ENCODE results near the gene EPOP. TPM values are rescaled to one million over a fixed set of nuclear protein-coding genes. Genes with fewer than 3 reads are reported as not detected.

Gene EPOP
- polyA plus RNA-seq, 4 donors, result 1.3 to 1.7 (median 1.5) TPM

DNA sequence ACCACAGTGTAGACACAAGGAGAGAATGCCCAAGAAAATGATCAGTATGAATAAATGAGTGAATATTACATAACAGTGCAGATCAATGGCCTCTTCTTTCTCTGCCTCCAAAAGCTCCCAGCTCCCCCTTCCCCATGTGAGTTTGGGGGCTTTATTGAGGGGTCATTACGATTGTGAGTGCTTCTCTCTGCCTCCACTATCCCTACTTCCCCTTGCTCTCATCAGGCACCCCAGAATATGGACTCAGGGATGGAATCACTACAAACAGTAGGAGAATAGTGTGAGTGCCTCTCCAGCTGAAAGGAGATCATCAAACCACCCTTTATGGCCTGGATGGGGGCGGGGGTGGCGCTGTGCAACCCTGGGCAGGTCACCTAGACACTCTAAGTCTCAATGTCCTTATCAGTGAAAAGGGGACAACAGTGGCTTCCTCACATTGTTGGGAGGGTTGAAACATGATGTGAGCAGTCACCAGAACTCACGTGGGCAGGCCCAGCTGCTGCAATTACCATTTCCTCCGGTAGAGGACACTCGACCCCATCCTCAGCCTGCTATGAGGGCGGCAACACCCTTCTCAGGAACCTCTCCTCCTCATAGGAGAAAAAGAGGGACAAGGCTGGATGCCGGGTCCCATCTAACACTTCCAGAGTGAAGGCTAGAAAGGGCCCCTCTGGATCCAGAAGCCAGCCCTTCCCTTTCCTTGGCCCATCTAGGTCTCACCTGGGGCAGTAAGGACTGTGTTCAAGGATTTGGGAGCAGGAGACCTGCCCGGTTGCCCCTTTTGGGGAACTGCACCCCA lies 2.1 kb upstream of the EPOP start:
- peak in 2 of 4 donors; percentile 71 to 82 for DNase-seq (ENCODE audit: low read depth in 4 of 4, low spot score in 2 of 4)

- no peak for DNase-seq (ENCODE audit: low read depth in 4 of 4, low spot score in 2 of 4)
Observed at GRCh38 chr17:38674014-38674748, 576 bp downstream of the EPOP start.

GRCh38 chr17:38673707-38674013 lies 1.1 kb downstream of the EPOP start:
- no peak for DNase-seq (ENCODE audit: low read depth in 4 of 4, low spot score in 2 of 4)

DNA sequence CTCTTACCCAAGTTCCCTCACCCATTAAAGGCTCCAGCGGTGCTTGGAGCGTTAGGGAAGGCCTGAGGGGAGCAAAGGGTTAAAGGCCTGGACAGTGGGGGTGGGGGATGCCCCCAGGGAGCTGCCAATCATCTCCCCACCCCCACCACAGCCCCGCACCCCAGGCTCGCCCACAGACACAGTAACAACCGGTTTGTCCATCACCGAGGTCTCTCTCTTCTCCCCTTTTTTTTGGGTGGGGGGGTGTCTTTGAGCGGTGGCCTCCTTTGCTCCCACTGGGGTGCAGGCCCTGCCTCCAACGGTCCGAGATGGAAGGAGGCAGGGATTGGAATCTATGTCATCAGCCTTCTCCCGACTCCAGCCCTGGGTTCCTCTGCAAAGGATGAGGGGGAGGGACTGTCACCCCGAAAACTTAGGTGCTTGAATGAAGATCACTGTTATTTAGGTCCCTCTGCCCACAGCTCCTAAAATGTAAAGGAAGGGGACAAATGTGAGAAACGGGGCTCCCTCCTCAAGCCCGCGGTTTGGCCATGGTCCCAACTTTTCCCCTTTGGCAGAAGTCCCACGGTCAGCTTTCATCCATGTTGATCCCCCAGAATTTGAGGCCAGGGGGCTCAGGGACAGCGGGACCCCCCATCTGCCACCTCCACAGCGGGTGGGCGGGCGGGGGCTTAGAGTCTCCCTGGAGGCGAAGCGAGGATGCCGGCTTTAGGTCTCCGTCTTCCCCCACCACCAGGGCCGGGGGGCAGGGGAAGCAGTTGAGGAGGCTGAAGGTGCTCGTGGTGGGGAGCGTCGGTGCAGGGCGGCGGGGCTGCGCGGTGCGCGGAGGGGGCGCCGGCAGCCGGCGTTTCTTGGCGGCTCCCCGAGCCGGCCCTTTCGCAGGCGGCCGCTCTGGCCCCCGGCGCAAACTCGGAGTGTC lies 1.7 kb downstream of the EPOP start:
- no peak for DNase-seq (ENCODE audit: low read depth in 4 of 4, low spot score in 2 of 4)

DNA sequence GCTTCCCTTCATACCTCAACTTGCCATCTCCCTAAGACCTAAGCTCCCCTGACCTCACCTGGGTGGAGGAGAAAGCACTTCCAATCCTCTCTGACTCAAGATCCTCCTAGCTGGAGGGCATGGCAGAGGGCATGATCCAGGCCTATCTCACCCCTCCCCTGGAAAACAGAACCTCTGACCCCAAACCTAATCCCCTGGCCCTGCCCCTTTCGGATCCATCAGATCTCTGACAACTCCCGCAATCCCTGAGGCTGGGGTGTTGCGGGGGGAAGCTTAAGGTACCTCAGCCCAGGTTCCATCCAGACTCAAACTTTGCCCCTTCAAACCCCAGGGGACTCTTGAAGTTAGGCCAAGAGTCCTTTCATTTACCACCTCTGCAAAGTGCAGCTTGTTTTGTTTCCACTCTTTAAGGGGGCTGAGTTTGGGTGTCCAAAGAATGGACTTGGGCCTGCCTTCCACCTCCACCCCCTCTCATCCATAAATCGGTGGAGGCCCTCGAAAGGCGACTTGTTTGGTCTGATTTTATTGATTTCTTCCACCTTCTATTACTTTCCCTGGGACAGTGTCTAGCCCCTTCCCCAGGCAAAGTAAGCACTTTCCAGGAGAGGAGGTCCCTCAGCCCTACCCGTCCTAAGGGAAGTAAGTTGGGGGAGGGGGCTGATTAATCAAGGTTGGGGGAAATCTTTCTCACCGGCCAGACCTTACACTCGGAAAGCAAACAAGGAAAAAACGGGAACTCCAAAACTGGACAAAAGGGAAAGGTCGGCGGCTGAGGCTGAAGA lies 2.6 kb downstream of the EPOP start:
- no peak for DNase-seq (ENCODE audit: low read depth in 4 of 4, low spot score in 2 of 4)

- DNase-seq (ENCODE audit: low read depth in 4 of 4, low spot score in 2 of 4), result no peak
Observed at GRCh38 chr17:38669520-38669919, 5.2 kb downstream of the EPOP start.

DNA sequence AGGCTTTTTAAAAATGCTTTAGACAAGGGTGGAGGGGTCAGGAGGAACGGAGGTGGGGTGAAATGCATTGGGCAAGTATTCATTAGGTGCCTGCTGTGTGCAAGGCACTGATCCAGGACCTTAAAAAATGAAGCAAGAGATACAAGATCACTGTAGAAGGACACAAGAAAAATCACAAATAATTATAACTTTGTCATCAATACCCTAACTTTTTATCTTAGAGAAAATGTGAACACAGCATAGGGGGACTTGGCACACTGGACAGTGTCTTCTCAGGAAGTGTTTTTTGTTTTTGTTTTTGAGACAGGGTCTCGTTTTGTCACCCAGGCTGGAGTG lies 7.0 kb downstream of the EPOP start:
- DNase-seq (ENCODE audit: low read depth in 4 of 4, low spot score in 2 of 4), result no peak

- DNase-seq (ENCODE audit: low read depth in 4 of 4, low spot score in 2 of 4), result no peak
Observed at GRCh38 chr17:38667099-38667786, 7.5 kb downstream of the EPOP start.

DNA sequence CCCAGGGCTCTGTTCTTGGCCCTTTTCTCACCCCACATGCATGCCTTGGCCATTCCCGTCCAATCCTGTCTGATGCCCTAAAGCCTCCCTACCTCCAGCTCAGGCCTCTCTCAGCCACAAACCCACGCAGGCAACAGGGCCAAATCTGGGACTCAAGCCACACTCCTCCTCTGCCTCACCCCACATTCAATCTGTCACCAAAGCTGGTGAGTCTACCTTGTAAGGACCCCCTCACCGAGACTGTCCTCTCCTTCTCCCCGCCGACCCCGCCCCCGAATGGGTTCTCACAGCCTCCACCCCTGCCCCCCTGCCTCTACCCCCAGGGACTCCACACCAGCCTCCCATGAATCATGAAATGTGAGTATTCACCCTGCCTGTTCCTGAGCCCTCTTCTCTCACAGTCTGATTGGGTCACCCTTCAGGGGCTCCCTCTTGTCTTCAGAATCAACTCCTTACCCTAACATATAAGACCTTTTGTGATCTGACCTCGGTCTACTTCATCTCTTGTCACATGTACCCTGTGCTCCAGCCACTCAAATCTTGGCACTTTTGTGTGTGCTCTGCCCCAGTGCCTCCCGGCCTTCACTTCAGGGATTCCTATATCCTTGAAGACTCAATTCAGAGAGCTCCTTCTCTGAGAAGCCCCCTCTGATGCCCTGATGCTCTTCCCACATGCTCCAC lies 10.7 kb downstream of the EPOP start:
- DNase-seq (ENCODE audit: low read depth in 4 of 4, low spot score in 2 of 4), result no peak

DNA sequence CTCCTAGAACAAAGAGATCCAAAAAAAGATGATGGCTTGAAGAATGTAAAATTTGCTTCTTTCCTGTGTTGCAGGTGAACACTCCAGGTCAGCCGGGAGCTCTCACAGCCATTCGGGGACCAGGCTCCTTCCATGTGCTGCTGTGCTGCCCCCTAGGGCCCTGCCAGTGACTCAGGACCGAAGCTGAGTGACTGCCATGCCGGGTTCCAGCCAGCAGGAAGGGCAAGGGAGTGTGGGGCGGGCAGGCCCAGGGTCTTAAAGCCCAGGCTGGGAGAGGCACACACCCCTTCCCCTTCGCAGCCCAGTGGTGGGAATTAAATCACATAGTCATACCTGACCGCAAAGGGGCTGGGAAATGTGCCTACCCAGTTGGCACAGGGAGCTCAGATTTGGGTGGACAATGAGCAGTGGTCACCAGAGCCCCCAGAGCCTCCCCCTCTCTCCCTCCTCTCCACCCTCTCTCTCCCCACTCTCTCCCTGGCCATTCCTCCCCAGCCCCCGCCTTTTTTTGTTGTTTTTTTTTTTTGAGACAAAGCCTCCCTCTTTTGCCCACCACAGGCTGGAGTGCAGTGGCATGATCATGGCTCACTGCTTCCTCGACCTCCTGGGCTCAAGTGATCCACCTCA lies 11.5 kb downstream of the EPOP start:
- peak in 1 of 4 donors; percentile 59 for DNase-seq (ENCODE audit: low read depth in 4 of 4, low spot score in 2 of 4)

DNA sequence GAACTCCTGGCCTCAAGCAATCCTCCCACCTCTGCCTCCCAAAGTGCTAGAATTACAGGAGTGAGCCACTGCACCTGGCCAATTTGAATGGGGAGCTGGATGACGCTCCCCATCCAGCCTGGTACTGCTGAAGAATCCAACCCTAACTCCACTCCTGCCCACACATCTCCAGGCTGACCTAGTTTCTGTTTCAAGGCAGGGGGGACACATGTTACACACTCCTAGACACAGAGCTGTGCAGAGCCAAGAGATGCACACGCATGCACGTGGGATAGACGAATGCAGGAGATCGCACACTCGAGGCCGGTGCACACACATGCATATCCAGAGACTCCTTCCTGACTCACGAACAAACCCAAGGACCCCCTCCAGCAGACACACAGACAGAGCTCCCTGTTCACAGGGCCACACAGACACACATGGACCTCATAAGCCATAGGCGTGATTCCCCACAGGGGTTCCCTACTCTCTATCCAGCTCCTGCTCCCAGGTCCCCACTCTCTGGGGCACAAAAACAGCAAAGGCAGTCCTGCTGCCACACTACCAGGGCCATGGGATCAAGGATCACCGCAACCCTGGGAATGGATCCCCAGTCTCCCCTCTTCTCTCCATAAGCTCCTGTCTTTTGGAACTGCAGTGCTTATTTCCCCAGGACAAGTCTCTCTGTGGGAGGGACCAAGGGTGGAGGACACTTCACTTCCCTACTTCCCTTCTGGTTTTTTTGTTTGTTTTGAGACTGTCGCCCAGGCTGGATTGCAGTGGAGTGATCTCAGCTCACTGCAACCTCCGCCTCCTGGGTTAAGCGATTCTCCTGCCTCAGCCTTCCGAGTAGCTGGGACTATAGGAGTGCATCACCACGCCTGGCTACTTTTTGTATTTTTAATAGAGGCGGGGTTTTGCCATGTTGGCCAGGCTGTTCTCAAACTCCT lies 14.4 kb downstream of the EPOP start:
- no peak for DNase-seq (ENCODE audit: low read depth in 4 of 4, low spot score in 2 of 4)

- no peak for DNase-seq (ENCODE audit: low read depth in 4 of 4, low spot score in 2 of 4)
Observed at GRCh38 chr17:38659415-38659814, 15.3 kb downstream of the EPOP start.

GRCh38 chr17:38658741-38659345 lies 15.9 kb downstream of the EPOP start:
- no peak for DNase-seq (ENCODE audit: low read depth in 4 of 4, low spot score in 2 of 4)

DNA sequence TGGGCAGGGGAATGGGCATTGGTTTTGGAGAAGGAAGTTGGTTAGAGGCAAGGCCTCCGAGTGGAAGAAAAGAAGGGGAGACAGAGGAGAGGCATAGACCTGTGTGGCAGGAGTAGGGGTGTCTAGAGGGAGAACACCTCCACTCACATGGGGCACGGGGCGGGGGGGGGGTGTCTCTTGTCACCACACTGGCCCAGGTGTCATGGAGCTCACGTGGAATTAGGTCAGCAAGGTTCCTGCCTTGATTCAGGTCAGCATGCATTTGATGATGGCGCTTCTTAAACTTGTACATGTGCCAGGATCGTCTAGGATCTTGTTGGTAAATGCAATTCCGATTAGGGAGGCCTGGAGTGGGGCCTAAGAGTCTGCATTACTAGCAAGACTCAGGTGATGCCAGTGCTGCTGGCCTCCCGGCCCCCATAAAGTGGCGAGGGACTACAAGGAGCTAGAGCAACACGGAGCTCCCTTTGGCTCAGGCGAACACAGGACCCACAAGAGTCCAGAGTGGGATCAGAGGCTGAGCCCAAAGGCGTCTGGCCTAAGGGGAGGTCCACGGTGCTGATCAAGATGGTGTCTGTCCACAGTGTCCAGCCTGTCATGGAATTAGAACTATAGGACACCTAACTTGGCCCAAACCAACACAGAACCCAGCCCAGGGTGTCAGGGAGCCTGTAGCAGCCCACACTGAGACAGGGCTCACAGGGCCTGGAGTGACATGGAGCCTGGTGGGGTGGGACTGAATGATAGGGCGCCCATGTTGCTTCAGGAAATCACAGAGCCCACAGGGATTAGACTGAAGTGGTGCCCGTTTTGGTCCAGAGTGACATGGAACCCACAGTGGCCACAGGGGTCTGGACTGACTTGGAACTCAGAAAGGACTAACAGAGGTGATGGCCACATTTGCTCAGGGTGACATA lies 16.7 kb downstream of the EPOP start:
- no peak for DNase-seq (ENCODE audit: low read depth in 4 of 4, low spot score in 2 of 4)

DNA sequence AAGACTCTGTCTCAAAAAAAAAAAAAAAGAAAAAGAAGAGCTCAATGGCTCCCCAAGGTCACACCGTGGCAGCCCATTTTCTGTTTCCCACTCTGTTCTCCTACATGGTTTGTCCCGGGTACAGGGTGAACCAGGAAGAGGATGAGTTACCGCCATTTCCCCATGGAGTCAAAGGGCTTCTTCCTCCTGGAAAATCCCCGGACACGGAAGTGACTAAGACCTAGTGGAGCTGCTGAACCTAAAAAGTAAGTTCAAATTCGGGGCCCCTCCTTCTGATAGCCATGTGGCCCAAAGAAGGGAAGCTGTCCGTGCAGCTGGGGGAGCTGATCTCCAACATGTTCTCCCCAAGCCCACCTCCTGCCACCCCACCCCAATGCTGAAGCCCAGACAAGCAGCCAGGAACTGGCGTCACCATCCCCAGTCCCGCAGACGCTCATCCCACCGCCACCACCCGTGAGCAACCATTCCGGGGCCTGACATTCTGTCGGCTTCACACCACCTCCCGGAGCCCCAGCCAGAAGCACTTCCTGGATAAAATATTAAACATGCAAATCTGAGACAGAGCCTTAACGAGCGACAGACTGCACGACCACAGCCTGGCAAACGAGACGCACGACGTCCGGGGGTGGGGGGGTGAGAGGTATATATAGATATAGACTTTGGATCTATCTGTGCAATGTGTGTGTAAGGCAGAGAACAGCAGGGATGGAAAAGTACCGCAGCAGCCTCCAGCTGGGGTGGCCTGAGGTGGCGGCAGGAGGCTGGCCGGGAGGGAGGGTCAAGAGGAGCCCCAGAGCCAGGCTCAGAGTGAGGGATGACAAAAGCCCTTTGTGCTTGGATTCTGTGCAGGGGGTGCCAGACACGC lies 17.6 kb downstream of the EPOP start:
- no peak for DNase-seq (ENCODE audit: low read depth in 4 of 4, low spot score in 2 of 4)
